HG03159 (cell line): ENCODE measurements around the gene MBOAT7.
"Not testable (repeated sequence)": the region's sequence is repeated elsewhere in the genome, so short reads cannot be mapped to it uniquely, and the experiment has no call there.

Source experiments
- ATAC-seq: cut with Tn5 transposase; IDR thresholded peaks from one replicate; pipeline ENCODE4 v1.9.1; 2021; ENCODE audit warnings: mild to moderate bottlenecking, moderate library complexity; ENCODE audit not compliant: unreplicated experiment

The MBOAT7 gene

GRCh38 chr19:54190503-54191010 lies 1.2 kb upstream of the MBOAT7 start:
- peak; percentile 45 for ATAC-seq

GRCh38 chr19:54189735-54190502 lies 539 bp upstream of the MBOAT7 start:
- peak; percentile 43 for ATAC-seq

GRCh38 chr19:54188215-54188871 lies 1.0 kb downstream of the MBOAT7 start:
- ATAC-seq = no peak

GRCh38 chr19:54186934-54187381 lies 2.4 kb downstream of the MBOAT7 start:
- ATAC-seq = no peak

- ATAC-seq = no peak
These were observed 3.0 kb downstream of the MBOAT7 start for GRCh38 chr19:54186351-54186750.

GRCh38 chr19:54183431-54183830 lies 5.9 kb downstream of the MBOAT7 start:
- ATAC-seq = no peak

- not testable (repeated sequence) for ATAC-seq
These were observed 7.5 kb downstream of the MBOAT7 start for GRCh38 chr19:54181894-54182293.

GRCh38 chr19:54180691-54181091 lies 8.7 kb downstream of the MBOAT7 start:
- no peak for ATAC-seq

GRCh38 chr19:54179921-54180461 lies 9.4 kb downstream of the MBOAT7 start:
- no peak for ATAC-seq

- ATAC-seq = no peak
These were observed 10.0 kb downstream of the MBOAT7 start for GRCh38 chr19:54179262-54179852.

GRCh38 chr19:54178581-54179261 lies 10.7 kb downstream of the MBOAT7 start:
- no peak for ATAC-seq

GRCh38 chr19:54173951-54174834 lies 15.2 kb downstream of the MBOAT7 start:
- no peak for ATAC-seq

- no peak for ATAC-seq
These were observed 16.1 kb downstream of the MBOAT7 start for GRCh38 chr19:54173359-54173699.

- no peak for ATAC-seq
These were observed 16.7 kb downstream of the MBOAT7 start, which contains the start of gene TMC4 for GRCh38 chr19:54172471-54173358. TMC4 (minus strand) TSS chr19:54173160; CDS start chr19:54173117, 43 bp downstream.

GRCh38 chr19:54171736-54172431 lies 17.5 kb downstream of the MBOAT7 start:
- not testable (repeated sequence) for ATAC-seq

- no peak for ATAC-seq
These were observed 20.1 kb downstream of the MBOAT7 start for GRCh38 chr19:54169149-54169740.

- no peak for ATAC-seq
These were observed 21.0 kb downstream of the MBOAT7 start for GRCh38 chr19:54168174-54168917.
